H9 (cell line): ENCODE results near the gene POMGNT2. TPM values are rescaled to one million over a fixed set of nuclear protein-coding genes. Genes with fewer than 3 reads are reported as not detected.

Source experiments
- DNase-seq: peaks from one replicate; pipeline ENCODE4 v3.0.0-alpha.2; 2017
- H2AFZ ChIP-seq: one replicate; pipeline ENCODE4 v1.6.1; 2013; ENCODE audit warnings: mild to moderate bottlenecking, low read length, control low read depth, moderate library complexity
- H2AK5ac ChIP-seq: 2 replicates; pipeline ENCODE4 v1.6.1; 2013; ENCODE audit warnings: low read length, control low read depth, mixed read lengths; ENCODE audit not compliant: insufficient read length
- H2BK120ac ChIP-seq: one replicate; pipeline ENCODE4 v1.6.1; 2013; ENCODE audit warnings: low read depth, mild to moderate bottlenecking, low read length, control low read depth, inconsistent platforms; ENCODE audit not compliant: poor library complexity, severe bottlenecking
- H2BK12ac ChIP-seq: 2 replicates; pipeline ENCODE4 v1.6.1; 2013; ENCODE audit warnings: low read length, control low read depth, mixed read lengths, low read depth; ENCODE audit not compliant: insufficient read length
- H2BK15ac ChIP-seq: 2 replicates; pipeline ENCODE4 v1.6.1; 2013; ENCODE audit warnings: low read depth, low read length, control low read depth
- H2BK20ac ChIP-seq: one replicate; pipeline ENCODE4 v1.6.1; 2013; ENCODE audit warnings: low read depth, mild to moderate bottlenecking, low read length, control low read depth, inconsistent platforms; ENCODE audit not compliant: poor library complexity, severe bottlenecking
- H2BK5ac ChIP-seq: 2 replicates; pipeline ENCODE4 v1.6.1; 2013; ENCODE audit warnings: low read length, control low read depth, mixed read lengths; ENCODE audit not compliant: insufficient read length
- H3K14ac ChIP-seq: 2 replicates; pipeline ENCODE4 v1.6.1; 2013; ENCODE audit warnings: low read length, control low read depth; ENCODE audit not compliant: insufficient read depth
- H3K18ac ChIP-seq: 2 replicates; pipeline ENCODE4 v1.6.1; 2013; ENCODE audit warnings: low read depth, mild to moderate bottlenecking, mixed read lengths, low read length, control low read depth; ENCODE audit not compliant: insufficient read length
- H3K23ac ChIP-seq: 2 replicates; pipeline ENCODE4 v1.6.1; 2013; ENCODE audit warnings: low read length, control low read depth, mixed read lengths, low read depth; ENCODE audit not compliant: insufficient read length
- H3K23me2 ChIP-seq: 2 replicates; pipeline ENCODE4 v1.6.1; 2013; ENCODE audit warnings: low read depth, mild to moderate bottlenecking, mixed read lengths, low read length, control low read depth; ENCODE audit not compliant: insufficient read length, poor library complexity, severe bottlenecking
- H3K27ac ChIP-seq: 2 replicates; pipeline ENCODE4 v1.5.1; 2013; ENCODE audit warnings: low read length, control low read depth, mixed read lengths, low read depth; ENCODE audit not compliant: insufficient read length
- H3K27me3 ChIP-seq: 2 replicates; pipeline ENCODE4 v1.6.1; 2013; ENCODE audit warnings: low read length, control low read depth, inconsistent platforms; ENCODE audit not compliant: insufficient read depth
- H3K4ac ChIP-seq: 2 replicates; pipeline ENCODE4 v1.6.1; 2013; ENCODE audit warnings: low read depth, mild to moderate bottlenecking, control low read depth, inconsistent platforms, low read length, moderate library complexity
- H3K4me1 ChIP-seq: 2 replicates; pipeline ENCODE4 v1.6.1; 2013; ENCODE audit warnings: low read length, control low read depth, inconsistent platforms; ENCODE audit not compliant: insufficient read depth
- H3K4me2 ChIP-seq: 2 replicates; pipeline ENCODE4 v1.6.1; 2013; ENCODE audit warnings: low read length, control low read depth, mixed read lengths; ENCODE audit not compliant: insufficient read length, insufficient read depth
- H3K56ac ChIP-seq: 2 replicates; pipeline ENCODE4 v1.6.1; 2013; ENCODE audit warnings: low read depth, mild to moderate bottlenecking, mixed read lengths, low read length, control low read depth; ENCODE audit not compliant: insufficient read length
- H3K79me1 ChIP-seq: 2 replicates; pipeline ENCODE4 v1.6.1; 2013; ENCODE audit warnings: low read depth, mild to moderate bottlenecking, moderate library complexity, low read length, control low read depth, inconsistent platforms; ENCODE audit not compliant: insufficient read depth, poor library complexity, severe bottlenecking
- H3K79me2 ChIP-seq: 2 replicates; pipeline ENCODE4 v1.6.1; 2013; ENCODE audit warnings: low read length, control low read depth, inconsistent platforms; ENCODE audit not compliant: insufficient read depth
- H3K9ac ChIP-seq: 2 replicates; pipeline ENCODE4 v1.6.1; 2013; ENCODE audit warnings: low read length, control low read depth, mixed read lengths; ENCODE audit not compliant: insufficient read length; ENCODE audit errors: extremely low read depth
- H3K9me3 ChIP-seq: one replicate; pipeline ENCODE4 v1.6.1; 2013; ENCODE audit warnings: low read depth, low read length, inconsistent platforms; ENCODE audit not compliant: control insufficient read depth
- H3T11ph ChIP-seq: one replicate; pipeline ENCODE4 v1.6.1; 2013; ENCODE audit warnings: mild to moderate bottlenecking, low read length, control low read depth, inconsistent platforms
- H4K20me1 ChIP-seq: one replicate; pipeline ENCODE4 v1.6.1; 2013; ENCODE audit not compliant: control insufficient read depth, insufficient read length, insufficient read depth
- H4K5ac ChIP-seq: 2 replicates; pipeline ENCODE4 v1.6.1; 2013; ENCODE audit warnings: low read depth, mild to moderate bottlenecking, mixed read lengths, low read length, control low read depth; ENCODE audit not compliant: insufficient read length
- H4K8ac ChIP-seq: replicated peaks from 2 replicates; pipeline ENCODE4 v1.6.1; 2013; ENCODE audit warnings: low read length, control low read depth, mixed read lengths, low read depth; ENCODE audit not compliant: insufficient read length
- H4K91ac ChIP-seq: 2 replicates; pipeline ENCODE4 v1.6.1; 2013; ENCODE audit warnings: low read depth, mild to moderate bottlenecking, moderate library complexity, mixed read lengths, low read length, control low read depth; ENCODE audit not compliant: insufficient read length
- H3K27ac Mint-ChIP-seq, 3 experiments: 2 replicates in 2 of 3; 3 replicates in 1 of 3; pipeline ENCODE4 v1.8.0; 2020 to 2021; ENCODE audit warnings: mixed read lengths in 3 of 3, mild to moderate bottlenecking in 1 of 3, moderate library complexity in 1 of 3
- H3K27me3 Mint-ChIP-seq: 2 replicates; pipeline ENCODE4 v1.8.0; 2021; ENCODE audit warnings: low read depth, mild to moderate bottlenecking, moderate library complexity, mixed read lengths
- H3K36me3 Mint-ChIP-seq, 3 experiments: 2 replicates in 2 of 3; 3 replicates in 1 of 3; pipeline ENCODE4 v1.8.0; 2020 to 2021; ENCODE audit warnings: low read depth in 3 of 3, mixed read lengths in 3 of 3; ENCODE audit not compliant: insufficient read depth in 1 of 3
- H3K4me1 Mint-ChIP-seq, 2 experiments: 2 replicates each; pipeline ENCODE4 v1.8.0; 2020; ENCODE audit warnings: mixed read lengths in 2 of 2
- H3K4me3 Mint-ChIP-seq, 2 experiments: 2 replicates in 1 of 2; 3 replicates in 1 of 2; pipeline ENCODE4 v1.8.0; 2020 to 2021; ENCODE audit warnings: mild to moderate bottlenecking in 2 of 2, mixed read lengths in 2 of 2, moderate library complexity in 1 of 2
- H3K9me3 Mint-ChIP-seq, 2 experiments: 2 replicates in 1 of 2; 3 replicates in 1 of 2; pipeline ENCODE4 v1.8.0; 2020; ENCODE audit warnings: mild to moderate bottlenecking in 2 of 2, mixed read lengths in 2 of 2, moderate library complexity in 1 of 2
- WGBS: extraction: QIAGEN DNeasy Blood & Tissue Kit; methylation state at CpG from one replicate; pipeline ENCODE4 v1.1.7; 2013; ENCODE audit warnings: missing lambda C conversion rate, low lambda C conversion rate, mixed read lengths; ENCODE audit not compliant: insufficient read length; ENCODE audit errors: extremely low coverage; 5-methylcytosine and 5-hydroxymethylcytosine counted together
- total RNA-seq: library from RNA; stranded (reverse); gene quantifications from 2 replicates; pipeline ENCODE4 v1.2.1, GENCODE V29; 2021
- TF ChIP-seq, protein P1 (sequence below): fragments of 200-600 bp; sonication (generic); conservative IDR thresholded peaks from 3 replicates; pipeline ENCODE4 v1.8.0; 2021; ENCODE audit warnings: antibody characterized with exemption, mild to moderate bottlenecking

The POMGNT2 gene
- total RNA-seq, 1 experiment from 2014 or later = 14.0 TPM

DNA sequence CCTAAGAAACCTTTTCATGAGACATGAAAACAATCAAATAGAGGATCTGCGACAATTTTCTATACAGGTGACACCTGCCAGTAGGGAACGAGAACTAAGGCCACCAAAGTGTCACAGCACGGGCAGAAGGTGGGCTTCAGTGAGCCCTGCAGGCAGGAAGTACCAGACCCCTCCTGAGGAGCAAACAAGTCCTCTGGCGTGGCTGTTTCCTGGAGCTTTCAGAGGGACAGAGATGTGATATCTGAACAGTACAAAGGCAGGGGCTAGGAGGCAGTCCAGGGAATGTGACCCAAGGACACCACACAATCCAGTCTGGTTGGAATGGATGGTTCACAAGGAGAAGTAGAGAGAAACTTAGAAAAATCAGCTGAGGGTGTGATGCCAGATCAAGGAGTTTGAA is 16.8 kb downstream of the POMGNT2 start:
- Histone ChIP-seq H3K79me1 (no peaks in the 10 kb centered on the region), H3K27ac (no peak overlapping the region), H3K18ac (no peak overlapping the region), H3K14ac (no peak overlapping the region), H3K9me3 (no peaks in the 10 kb centered on the region), H4K91ac (no peak overlapping the region), H2AK5ac (no peak overlapping the region), H4K20me1 (no peaks in the 10 kb centered on the region), H3K79me2 (no peaks in the 10 kb centered on the region), H2AFZ (no peak overlapping the region), H3K4me2 (no peak overlapping the region), H3T11ph (no peak overlapping the region), H2BK120ac (no peak overlapping the region), H3K27me3 (no peaks in the 10 kb centered on the region), H2BK5ac (no peak overlapping the region), H2BK20ac (no peak overlapping the region), H2BK12ac (no peak overlapping the region), H3K23ac (no peak overlapping the region), H3K23me2 (no peaks in the 10 kb centered on the region), H2BK15ac (no peak overlapping the region), H4K5ac (no peak overlapping the region), H3K4ac (no peak overlapping the region), H4K8ac (no peak overlapping the region), H3K9ac (no peak overlapping the region), H3K4me1 (no peaks in the 10 kb centered on the region), H3K56ac (no peak overlapping the region)
- Mint-ChIP-seq H3K4me1 (no peaks in the 10 kb centered on the region), H3K27me3 (no peaks in the 10 kb centered on the region), H3K4me3 (no peak overlapping the region), H3K36me3 (peaks cover 6 to 13% (median 8%) of the 10 kb centered on the region in 3 experiments; a peak in 6 of 7 replicates), H3K27ac (peak overlapping the region in 1 of 3 experiments; percentile 16; a peak in 1 of 7 replicates), H3K9me3 (peaks cover 5 to 7% of the 10 kb centered on the region in 2 experiments; a peak in 3 of 5 replicates)
- DNase-seq = no peak
- no CpG with 5 or more reads among the region's 4 CpGs for WGBS
- TF ChIP-seq, protein P1, sequence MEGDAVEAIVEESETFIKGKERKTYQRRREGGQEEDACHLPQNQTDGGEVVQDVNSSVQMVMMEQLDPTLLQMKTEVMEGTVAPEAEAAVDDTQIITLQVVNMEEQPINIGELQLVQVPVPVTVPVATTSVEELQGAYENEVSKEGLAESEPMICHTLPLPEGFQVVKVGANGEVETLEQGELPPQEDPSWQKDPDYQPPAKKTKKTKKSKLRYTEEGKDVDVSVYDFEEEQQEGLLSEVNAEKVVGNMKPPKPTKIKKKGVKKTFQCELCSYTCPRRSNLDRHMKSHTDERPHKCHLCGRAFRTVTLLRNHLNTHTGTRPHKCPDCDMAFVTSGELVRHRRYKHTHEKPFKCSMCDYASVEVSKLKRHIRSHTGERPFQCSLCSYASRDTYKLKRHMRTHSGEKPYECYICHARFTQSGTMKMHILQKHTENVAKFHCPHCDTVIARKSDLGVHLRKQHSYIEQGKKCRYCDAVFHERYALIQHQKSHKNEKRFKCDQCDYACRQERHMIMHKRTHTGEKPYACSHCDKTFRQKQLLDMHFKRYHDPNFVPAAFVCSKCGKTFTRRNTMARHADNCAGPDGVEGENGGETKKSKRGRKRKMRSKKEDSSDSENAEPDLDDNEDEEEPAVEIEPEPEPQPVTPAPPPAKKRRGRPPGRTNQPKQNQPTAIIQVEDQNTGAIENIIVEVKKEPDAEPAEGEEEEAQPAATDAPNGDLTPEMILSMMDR = no peak
